ENCODE data around the gene BLTP2. TPM values are rescaled to one million over a fixed set of nuclear protein-coding genes. Genes with fewer than 3 reads are reported as not detected.
A peak's percentile ranks its signal among the peaks of the same experiment; 100 is the strongest.

The BLTP2 gene
- total and polyA plus RNA-seq, 10 of the 15 experiments (the other 5 are each of a cell fraction or from before 2014, with no cell fraction given): 14.2 to 151 (median 78.1) TPM

GRCh38 chr17:28599311-28600184 is 45.4 kb downstream of the BLTP2 start (continued):
- TF ChIP-seq E2F8 (IDR thresholded peaks at IDR 0.05; ENCODE audit: low read depth, partially characterized antibody): no peak
- no peak for TF ChIP-seq CHD1 (IDR thresholded peaks at IDR 0.05; ENCODE audit: low read depth, low read length)
- TF ChIP-seq SMAD5 (IDR thresholded peaks at IDR 0.05; ENCODE audit: low read depth): no peak
- no peak for TF ChIP-seq RELB (IDR thresholded peaks at IDR 0.05; ENCODE audit: low read depth)

GRCh38 chr17:28598799-28599310 is 46.1 kb downstream of the BLTP2 start, which contains the start of gene SPAG5:
Gene SPAG5 (minus strand): TSS chr17:28599025. CDS start chr17:28598946, 79 bp downstream.
- Histone ChIP-seq H3K79me2 (ENCODE audit: control insufficient read depth, insufficient read depth, low read length) (peaks cover 21% of the 10 kb centered on the region), H3K4me2 (ENCODE audit: control insufficient read depth, insufficient read depth) (peak within 1 kb of the TSS; percentile 95), H3K4me3 (peak within 1 kb of the TSS; percentile 98), H4K20me1 (ENCODE audit: control insufficient read depth, insufficient read depth) (no peaks in the 10 kb centered on the region), H3K9me3 (replicated peaks; ENCODE audit: control insufficient read depth, insufficient read depth, low read length) (no peaks in the 10 kb centered on the region), H3K27ac (ENCODE audit: control insufficient read depth, insufficient read depth) (peak within 1 kb of the TSS; percentile 94), H2AFZ (ENCODE audit: control insufficient read depth, low read depth, low read length) (peak within 1 kb of the TSS; percentile 91), H3K27me3 (replicated peaks in 1 of 2; ENCODE audit: control insufficient read depth in 2 of 2, insufficient read depth in 2 of 2, low read length in 1 of 2) (no peaks in the 10 kb centered on the region), H3K4me1 (ENCODE audit: control insufficient read depth, insufficient read depth, low read length) (peaks cover 5% of the 10 kb centered on the region), H3K9ac (ENCODE audit: control insufficient read depth, insufficient read depth, low read length) (peak within 1 kb of the TSS; percentile 97), H3K36me3 (ENCODE audit: control insufficient read depth in 2 of 2, insufficient read depth in 2 of 2, low read length in 1 of 2) (peaks cover 0 to 4% of the 10 kb centered on the region in 2 experiments; a peak in 1 of 4 replicates)
- ChIA-PET SMC1A (ENCODE audit: uncharacterized antibody, unreplicated experiment) (interaction anchor here (1.0 to 2.9 kb wide), 8 partner anchors 10 to 51 kb away, joined by 3 to 25 read pairs (median 8); partner anchors contain the start of genes ALDOC, PIGS and UNC119), RAD21 (ENCODE audit: unreplicated experiment) (interaction anchor here (0.8 to 2.9 kb wide), 8 partner anchors 10 to 50 kb away, joined by 3 to 24 read pairs (median 4); partner anchors contain the start of gene PIGS), CTCF (interaction anchor here (0.6 to 5.9 kb wide), 6 partner anchors 12 to 69 kb away, joined by 4 to 51 read pairs (median 6); partner anchors contain the start of gene RSKR), POLR2A (interaction anchor here (0.7 to 5.4 kb wide), 17 partner anchors 11 to 121 kb away, joined by 3 to 56 read pairs (median 6); partner anchors contain the start of genes ALDOC, PIGS, PROCA1 and RPL23A)
- in situ Hi-C loops (cut with MboI) (no loop called here), intact Hi-C loops (cut with micrococcal nuclease; ENCODE audit: unreplicated experiment) (loop anchor here (2.0 kb wide), 3 partner anchors 22 to 50 kb away; partner anchors contain the start of genes ALDOC and BLTP2)
- DNase-seq (ENCODE audit: low read depth, low spot score): peak; percentile 80
- WGBS (ENCODE audit: insufficient coverage, insufficient replicate concordance, low lambda C conversion rate, missing lambda C conversion rate): 2% methylated on average over 38 of the region's 44 CpGs
- ATAC-seq: peak; percentile 95
- BruUV-seq (replicated peaks): no TSS peak
- peak; percentile 93 for FAIRE-seq
- TF ChIP-seq SKIL (IDR thresholded peaks at IDR 0.05; ENCODE audit: low read depth, poor library complexity, severe bottlenecking) (no peak), BRCA1 (IDR thresholded peaks at IDR 0.05; ENCODE audit: low read depth, low read length) (no peak), ZNF384 (IDR thresholded peaks at IDR 0.05; ENCODE audit: borderline replicate concordance, low read depth, low read length) (no peak), CBX3 (IDR thresholded peaks at IDR 0.05; ENCODE audit: borderline replicate concordance, low read depth) (no peak), RELA (IDR thresholded peaks at IDR 0.05; ENCODE audit: borderline replicate concordance, partially characterized antibody) (peak; percentile 44), USF2 (IDR thresholded peaks at IDR 0.05; ENCODE audit: borderline replicate concordance, low read depth, low read length) (no peak), ZNF217 (IDR thresholded peaks at IDR 0.05) (no peak), MEF2A (IDR thresholded peaks at IDR 0.05; ENCODE audit: insufficient read depth, low read depth, low read length) (0 out of 2 replicates have a peak, but pooled peaks have one; percentile 3)
